ENCODE measurements around the gene EXT2. TPM values are rescaled to one million over a fixed set of nuclear protein-coding genes. Genes with fewer than 3 reads are reported as not detected.

The EXT2 gene
- total RNA-seq, 1 donor from 2014 or later = 67.7 TPM

DNA sequence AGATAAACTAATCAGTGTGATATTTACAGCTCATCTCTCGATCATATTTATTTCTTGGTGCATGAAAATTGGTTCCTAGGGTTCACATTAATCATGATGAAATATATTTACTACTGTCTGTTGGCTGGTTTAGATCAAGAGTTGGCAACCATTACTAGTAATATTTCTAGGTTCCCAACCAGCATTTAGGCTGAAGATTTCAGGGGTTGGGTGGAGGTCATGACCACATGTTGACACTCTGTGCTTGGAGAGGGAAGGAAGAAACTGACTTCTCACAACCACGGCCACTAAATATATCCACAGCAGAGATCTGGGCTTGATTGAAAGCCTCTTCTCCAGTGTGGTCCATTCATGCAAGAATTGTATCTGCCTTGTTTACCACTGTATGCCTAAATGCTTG lies 126.5 kb downstream of the EXT2 start:
- no peaks in the 10 kb centered on the region for H3K27me3 ChIP-seq (ENCODE audit: insufficient read depth, low read length)
- H3K9me3 Mint-ChIP-seq (ENCODE audit: unreplicated experiment) = no peaks in the 10 kb centered on the region
- no peaks in the 10 kb centered on the region for H3K36me3 ChIP-seq (ENCODE audit: insufficient read depth, low read length)
- TF ChIP-seq EZH2 (IDR thresholded peaks at IDR 0.05; ENCODE audit: insufficient read depth, low read length) = no peak
- TF ChIP-seq, protein P1, sequence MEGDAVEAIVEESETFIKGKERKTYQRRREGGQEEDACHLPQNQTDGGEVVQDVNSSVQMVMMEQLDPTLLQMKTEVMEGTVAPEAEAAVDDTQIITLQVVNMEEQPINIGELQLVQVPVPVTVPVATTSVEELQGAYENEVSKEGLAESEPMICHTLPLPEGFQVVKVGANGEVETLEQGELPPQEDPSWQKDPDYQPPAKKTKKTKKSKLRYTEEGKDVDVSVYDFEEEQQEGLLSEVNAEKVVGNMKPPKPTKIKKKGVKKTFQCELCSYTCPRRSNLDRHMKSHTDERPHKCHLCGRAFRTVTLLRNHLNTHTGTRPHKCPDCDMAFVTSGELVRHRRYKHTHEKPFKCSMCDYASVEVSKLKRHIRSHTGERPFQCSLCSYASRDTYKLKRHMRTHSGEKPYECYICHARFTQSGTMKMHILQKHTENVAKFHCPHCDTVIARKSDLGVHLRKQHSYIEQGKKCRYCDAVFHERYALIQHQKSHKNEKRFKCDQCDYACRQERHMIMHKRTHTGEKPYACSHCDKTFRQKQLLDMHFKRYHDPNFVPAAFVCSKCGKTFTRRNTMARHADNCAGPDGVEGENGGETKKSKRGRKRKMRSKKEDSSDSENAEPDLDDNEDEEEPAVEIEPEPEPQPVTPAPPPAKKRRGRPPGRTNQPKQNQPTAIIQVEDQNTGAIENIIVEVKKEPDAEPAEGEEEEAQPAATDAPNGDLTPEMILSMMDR (IDR thresholded peaks at IDR 0.05; ENCODE audit: insufficient read depth, low read depth, low read length) = no peak
- H3K9me3 ChIP-seq (ENCODE audit: insufficient read depth, low read depth, low read length) = no peaks in the 10 kb centered on the region
- peaks cover 4% of the 10 kb centered on the region for H3K36me3 Mint-ChIP-seq (ENCODE audit: low read depth, unreplicated experiment)
- peaks cover 5% of the 10 kb centered on the region for H3K4me1 ChIP-seq (ENCODE audit: insufficient read depth, low read length)
- no peak overlapping the region for H3K27ac ChIP-seq (ENCODE audit: low read depth, low read length)
- no peaks in the 10 kb centered on the region for H3K27me3 Mint-ChIP-seq (ENCODE audit: low read depth, unreplicated experiment)
- no peak overlapping the region for H3K4me3 ChIP-seq (ENCODE audit: insufficient read depth, low read depth, low read length)
- no peaks in the 10 kb centered on the region for H3K79me2 ChIP-seq (ENCODE audit: insufficient read depth, low read length)
- peaks cover 24% of the 10 kb centered on the region for H3K4me1 Mint-ChIP-seq (ENCODE audit: low read depth, unreplicated experiment)
- no peak overlapping the region for H3K9ac ChIP-seq (ENCODE audit: low read length)
- no peak overlapping the region for H3K27ac Mint-ChIP-seq (ENCODE audit: unreplicated experiment)
- H4K20me1 ChIP-seq (ENCODE audit: insufficient read depth, low read length) = no peaks in the 10 kb centered on the region
- H3K4me3 Mint-ChIP-seq (ENCODE audit: unreplicated experiment) = no peak overlapping the region
- DNase-seq (ENCODE audit: low read depth) (no peak), FAIRE-seq (no peak)
- H3K4me2 ChIP-seq (ENCODE audit: low read length) = no peak overlapping the region
- no peak overlapping the region for H2AFZ ChIP-seq (ENCODE audit: low read depth, low read length)

DNA sequence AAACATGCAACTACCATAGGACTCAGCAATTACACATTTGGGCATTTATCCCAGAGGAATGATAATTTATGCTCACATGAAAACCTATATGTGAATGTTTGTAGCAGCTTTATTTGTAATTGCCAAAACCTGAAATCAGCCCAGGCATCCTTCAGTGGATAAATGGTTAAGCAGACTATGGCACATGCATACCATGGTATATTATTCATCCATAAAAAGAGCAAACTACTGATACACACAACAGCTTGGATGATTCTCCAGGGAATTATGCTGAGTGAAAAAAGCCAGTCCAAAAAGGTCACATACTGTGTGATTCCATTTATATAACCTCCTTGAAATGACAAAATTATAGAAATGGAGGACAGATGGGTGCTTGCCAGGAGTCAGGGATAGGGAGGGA lies 127.8 kb downstream of the EXT2 start:
- Histone ChIP-seq H3K4me1 (ENCODE audit: insufficient read depth, low read length) (peaks cover 5% of the 10 kb centered on the region), H3K9ac (ENCODE audit: low read length) (no peak overlapping the region), H3K27ac (ENCODE audit: low read depth, low read length) (no peak overlapping the region), H3K9me3 (ENCODE audit: insufficient read depth, low read depth, low read length) (no peaks in the 10 kb centered on the region), H4K20me1 (ENCODE audit: insufficient read depth, low read length) (no peaks in the 10 kb centered on the region), H2AFZ (ENCODE audit: low read depth, low read length) (no peak overlapping the region), H3K27me3 (ENCODE audit: insufficient read depth, low read length) (no peaks in the 10 kb centered on the region), H3K36me3 (ENCODE audit: insufficient read depth, low read length) (no peaks in the 10 kb centered on the region), H3K4me2 (ENCODE audit: low read length) (peak overlapping the region; percentile 33), H3K4me3 (ENCODE audit: insufficient read depth, low read depth, low read length) (no peak overlapping the region), H3K79me2 (ENCODE audit: insufficient read depth, low read length) (no peaks in the 10 kb centered on the region)
- Mint-ChIP-seq H3K36me3 (ENCODE audit: low read depth, unreplicated experiment) (peaks cover 4% of the 10 kb centered on the region), H3K9me3 (ENCODE audit: unreplicated experiment) (no peaks in the 10 kb centered on the region), H3K4me1 (ENCODE audit: low read depth, unreplicated experiment) (peaks cover 26% of the 10 kb centered on the region), H3K27ac (ENCODE audit: unreplicated experiment) (no peak overlapping the region), H3K4me3 (ENCODE audit: unreplicated experiment) (no peak overlapping the region), H3K27me3 (ENCODE audit: low read depth, unreplicated experiment) (no peaks in the 10 kb centered on the region)
- TF ChIP-seq, protein P1 (IDR thresholded peaks at IDR 0.05; ENCODE audit: insufficient read depth, low read depth, low read length) = no peak
- TF ChIP-seq EZH2 (IDR thresholded peaks at IDR 0.05; ENCODE audit: insufficient read depth, low read length) = no peak
- peak; percentile 47 for DNase-seq (ENCODE audit: low read depth)
- peak; percentile 13 for FAIRE-seq

DNA sequence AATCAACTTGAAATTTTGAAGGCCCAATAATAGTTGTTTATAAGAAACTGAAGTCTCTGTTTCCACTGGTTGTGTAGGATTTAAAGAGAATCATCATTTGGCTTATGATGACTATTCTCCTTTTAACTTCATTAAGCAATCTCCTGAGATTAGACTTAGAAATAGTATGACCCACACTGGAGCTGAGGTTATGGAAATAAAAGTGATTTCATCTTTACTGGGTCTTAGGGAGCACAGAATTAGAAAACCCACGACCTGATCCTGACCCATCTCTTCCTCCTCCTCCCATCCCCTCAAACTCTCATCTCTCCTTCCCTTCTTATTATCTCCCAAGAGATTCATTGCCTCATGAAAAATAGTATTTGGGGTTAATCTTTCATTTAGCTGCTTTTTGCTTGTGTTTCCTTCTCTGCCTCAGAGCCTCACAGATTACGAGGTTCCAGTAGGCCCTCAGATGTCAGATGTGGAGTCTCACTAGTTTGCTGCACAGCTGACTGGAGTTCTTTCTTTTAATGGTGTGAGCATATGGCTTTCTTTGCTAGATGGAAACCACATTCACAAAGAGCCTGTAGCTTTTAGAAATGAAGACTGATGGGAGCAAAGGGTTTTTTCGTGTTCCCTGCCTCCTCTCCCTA lies 129.5 kb downstream of the EXT2 start:
- Histone ChIP-seq H2AFZ (ENCODE audit: low read depth, low read length) (no peak overlapping the region), H3K27ac (ENCODE audit: low read depth, low read length) (no peak overlapping the region), H3K9ac (ENCODE audit: low read length) (no peak overlapping the region), H3K9me3 (ENCODE audit: insufficient read depth, low read depth, low read length) (no peaks in the 10 kb centered on the region), H3K4me3 (ENCODE audit: insufficient read depth, low read depth, low read length) (no peak overlapping the region), H3K27me3 (ENCODE audit: insufficient read depth, low read length) (no peaks in the 10 kb centered on the region), H3K4me2 (ENCODE audit: low read length) (no peak overlapping the region), H3K4me1 (ENCODE audit: insufficient read depth, low read length) (peaks cover 17% of the 10 kb centered on the region), H3K36me3 (ENCODE audit: insufficient read depth, low read length) (no peaks in the 10 kb centered on the region), H4K20me1 (ENCODE audit: insufficient read depth, low read length) (no peaks in the 10 kb centered on the region), H3K79me2 (ENCODE audit: insufficient read depth, low read length) (no peaks in the 10 kb centered on the region)
- no peak for FAIRE-seq
- Mint-ChIP-seq H3K4me3 (ENCODE audit: unreplicated experiment) (no peak overlapping the region), H3K27ac (ENCODE audit: unreplicated experiment) (no peak overlapping the region), H3K36me3 (ENCODE audit: low read depth, unreplicated experiment) (peaks cover 4% of the 10 kb centered on the region), H3K4me1 (ENCODE audit: low read depth, unreplicated experiment) (peaks cover 38% of the 10 kb centered on the region), H3K9me3 (ENCODE audit: unreplicated experiment) (no peaks in the 10 kb centered on the region), H3K27me3 (ENCODE audit: low read depth, unreplicated experiment) (no peaks in the 10 kb centered on the region)
- TF ChIP-seq EZH2 (IDR thresholded peaks at IDR 0.05; ENCODE audit: insufficient read depth, low read length) = no peak
- TF ChIP-seq, protein P1 (IDR thresholded peaks at IDR 0.05; ENCODE audit: insufficient read depth, low read depth, low read length) = no peak
- no peak for DNase-seq (ENCODE audit: low read depth)

Data from astrocyte (in vitro differentiated cells and primary cell).